Right renal pelvis (tissue), 4 donors: ENCODE data around the gene SFXN1. TPM values are rescaled to one million over a fixed set of nuclear protein-coding genes. Genes with fewer than 3 reads are reported as not detected.

Experiments
- DNase-seq, 4 donors: peaks; one replicate each; pipeline ENCODE4 v3.0.0-alpha.2; 2013; ENCODE audit warnings: low read depth in 4 of 4, low spot score in 3 of 4, missing footprints in 1 of 4
- polyA plus RNA-seq, 4 donors: library from polyadenylated mRNA; unstranded; fragments of 120-200 nt; gene quantifications; one replicate each; pipeline ENCODE4 v1.2.1, GENCODE V29; 2013; ENCODE audit not compliant: insufficient read length in 4 of 4

The SFXN1 gene
- polyA plus RNA-seq, 4 donors, result 41.9 to 46.5 (median 45.2) TPM

GRCh38 chr5:175567954-175568353, 89.6 kb downstream of the SFXN1 start:
- DNase-seq, result no peak

GRCh38 chr5:175569701-175570100, 91.3 kb downstream of the SFXN1 start:
- no peak for DNase-seq

- DNase-seq, result no peak
These were observed 94.5 kb downstream of the SFXN1 start for GRCh38 chr5:175572886-175573285.

- DNase-seq, result no peak
These were observed 95.3 kb downstream of the SFXN1 start for GRCh38 chr5:175573493-175574269.

- DNase-seq, result no peak
These were observed 96.9 kb downstream of the SFXN1 start for GRCh38 chr5:175575301-175575700.

- DNase-seq, result no peak
These were observed 97.7 kb downstream of the SFXN1 start for GRCh38 chr5:175576096-175576495.

- DNase-seq, result no peak
These were observed 98.2 kb downstream of the SFXN1 start for GRCh38 chr5:175576591-175576990.

Other genes starting within 250 kb of the SFXN1 start
- under 1 TPM in 1 of 4 donors, not detected in 3; 0.04 TPM for gene DRD1, start 34.4 kb upstream of the SFXN1 start, polyA plus RNA-seq
- 1 to 10 TPM; 2.5 to 4.0 (median 2.8) TPM for gene HRH2, start 179.5 kb downstream of the SFXN1 start, polyA plus RNA-seq